Endodermal cell (in vitro differentiated cells): ENCODE data around the gene ERFL. TPM values are rescaled to one million over a fixed set of nuclear protein-coding genes. Genes with fewer than 3 reads are reported as not detected.

Experiments
- DNase-seq: peaks from one replicate; pipeline ENCODE4 v3.0.0-alpha.2; 2017
- H3K27ac ChIP-seq: 2 replicates; pipeline ENCODE4 v1.5.1; 2013; ENCODE audit warnings: mild to moderate bottlenecking, low read depth, low read length, moderate library complexity
- H3K27me3 ChIP-seq: 2 replicates; pipeline ENCODE4 v1.6.1; 2013; ENCODE audit warnings: mild to moderate bottlenecking, low read length, moderate library complexity; ENCODE audit not compliant: insufficient read depth, control insufficient read depth, poor library complexity, severe bottlenecking
- H3K36me3 ChIP-seq: 2 replicates; pipeline ENCODE4 v1.7.0; 2013; ENCODE audit warnings: mild to moderate bottlenecking, low read length, moderate library complexity; ENCODE audit not compliant: control insufficient read depth, insufficient read depth
- H3K4me1 ChIP-seq: one replicate; pipeline ENCODE4 v1.7.0; 2013; ENCODE audit warnings: low read length; ENCODE audit not compliant: control insufficient read depth, insufficient read depth
- H3K4me3 ChIP-seq: 2 replicates; pipeline ENCODE4 v1.5.1; 2013; ENCODE audit warnings: mild to moderate bottlenecking, low read length, moderate library complexity
- H3K9ac ChIP-seq: 2 replicates; pipeline ENCODE4 v1.6.1; 2013; ENCODE audit warnings: mild to moderate bottlenecking, low read length, moderate library complexity; ENCODE audit not compliant: poor library complexity, severe bottlenecking; ENCODE audit errors: extremely low read depth
- H3K9me3 ChIP-seq: 2 replicates; pipeline ENCODE4 v1.6.1; 2013; ENCODE audit warnings: mild to moderate bottlenecking, low read length, moderate library complexity; ENCODE audit not compliant: control insufficient read depth
- H3K27ac Mint-ChIP-seq: 2 replicates; pipeline ENCODE4 v1.8.0; 2020; ENCODE audit warnings: mixed read lengths
- H3K27me3 Mint-ChIP-seq: 2 replicates; pipeline ENCODE4 v1.8.0; 2021; ENCODE audit warnings: mild to moderate bottlenecking, mixed read lengths; ENCODE audit not compliant: insufficient read depth
- H3K36me3 Mint-ChIP-seq: 2 replicates; pipeline ENCODE4 v1.8.0; 2020; ENCODE audit warnings: low read depth, mixed read lengths
- H3K4me1 Mint-ChIP-seq: 2 replicates; pipeline ENCODE4 v1.8.0; 2020; ENCODE audit warnings: mixed read lengths
- H3K4me3 Mint-ChIP-seq: 2 replicates; pipeline ENCODE4 v1.8.0; 2020; ENCODE audit warnings: mild to moderate bottlenecking, moderate library complexity, mixed read lengths
- H3K9me3 Mint-ChIP-seq: 2 replicates; pipeline ENCODE4 v1.8.0; 2020; ENCODE audit warnings: mild to moderate bottlenecking, mixed read lengths
- WGBS, 2 experiments: methylation state at CpG; one replicate each; pipeline versions ENCODE4 v1.1.5 to v1.1.7; 2013; ENCODE audit warnings: missing lambda C conversion rate in 2 of 2, mixed read lengths in 1 of 2; ENCODE audit not compliant: insufficient coverage in 1 of 2, insufficient read length in 1 of 2; 5-methylcytosine and 5-hydroxymethylcytosine counted together
- total RNA-seq, 2 donors: library from RNA; stranded (reverse); fragmentation: NEBNext Ultra II Directional in 1 of 2; extraction: Animal tissue kit (Norgen Biotek cat#: 25700) in 1 of 2; gene quantifications; 2 replicates in 1 of 2; 3 replicates in 1 of 2; pipeline ENCODE4 v1.2.1, GENCODE V29; 2021
- TF ChIP-seq, protein P1 (sequence below): fragments of 200-600 bp; sonication (generic); conservative IDR thresholded peaks from 2 replicates; pipeline ENCODE4 v1.5.0; 2021; ENCODE audit warnings: antibody characterized with exemption, mild to moderate bottlenecking

The ERFL gene
- total RNA-seq, 2 donors from 2014 or later = 0.13 to 0.53 TPM

DNA sequence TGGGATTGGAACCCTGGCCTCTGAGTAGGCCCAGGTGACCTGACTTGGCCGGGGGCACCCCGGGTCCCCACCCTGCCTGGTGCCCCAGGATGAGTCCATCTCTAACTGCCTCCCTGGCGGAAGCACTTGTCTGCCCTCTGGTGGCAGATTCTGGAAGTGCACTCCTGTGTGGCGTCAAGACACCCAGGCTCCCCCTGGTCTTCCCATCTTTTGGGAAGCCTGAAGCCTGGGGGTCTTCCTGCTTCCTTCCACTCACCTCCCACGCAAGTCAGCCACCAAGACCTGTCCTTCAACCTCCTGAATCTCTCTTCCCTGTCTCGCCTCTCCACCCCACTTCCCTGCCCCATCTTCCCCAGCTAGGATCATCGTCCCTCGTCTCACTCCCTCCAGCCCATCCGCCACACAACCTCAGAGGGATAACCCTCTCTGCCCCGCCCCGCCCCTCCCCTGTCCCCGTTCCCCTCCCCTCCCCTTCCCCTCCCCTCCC, 23.5 kb upstream of the ERFL start:
- Histone ChIP-seq H3K9me3 (no peaks in the 10 kb centered on the region), H3K4me3 (no peak overlapping the region), H3K4me1 (no peaks in the 10 kb centered on the region), H3K9ac (no peak overlapping the region), H3K36me3 (no peaks in the 10 kb centered on the region), H3K27me3 (no peaks in the 10 kb centered on the region), H3K27ac (no peak overlapping the region)
- Mint-ChIP-seq H3K4me3 (no peak overlapping the region), H3K36me3 (peaks cover 11% of the 10 kb centered on the region), H3K9me3 (no peaks in the 10 kb centered on the region), H3K4me1 (peaks cover 2% of the 10 kb centered on the region), H3K27me3 (peaks cover 15% of the 10 kb centered on the region), H3K27ac (no peak overlapping the region)
- 0 to 5% methylated on average over 4 to 6 of the region's 12 CpGs for WGBS, 2 experiments
- TF ChIP-seq, protein P1, sequence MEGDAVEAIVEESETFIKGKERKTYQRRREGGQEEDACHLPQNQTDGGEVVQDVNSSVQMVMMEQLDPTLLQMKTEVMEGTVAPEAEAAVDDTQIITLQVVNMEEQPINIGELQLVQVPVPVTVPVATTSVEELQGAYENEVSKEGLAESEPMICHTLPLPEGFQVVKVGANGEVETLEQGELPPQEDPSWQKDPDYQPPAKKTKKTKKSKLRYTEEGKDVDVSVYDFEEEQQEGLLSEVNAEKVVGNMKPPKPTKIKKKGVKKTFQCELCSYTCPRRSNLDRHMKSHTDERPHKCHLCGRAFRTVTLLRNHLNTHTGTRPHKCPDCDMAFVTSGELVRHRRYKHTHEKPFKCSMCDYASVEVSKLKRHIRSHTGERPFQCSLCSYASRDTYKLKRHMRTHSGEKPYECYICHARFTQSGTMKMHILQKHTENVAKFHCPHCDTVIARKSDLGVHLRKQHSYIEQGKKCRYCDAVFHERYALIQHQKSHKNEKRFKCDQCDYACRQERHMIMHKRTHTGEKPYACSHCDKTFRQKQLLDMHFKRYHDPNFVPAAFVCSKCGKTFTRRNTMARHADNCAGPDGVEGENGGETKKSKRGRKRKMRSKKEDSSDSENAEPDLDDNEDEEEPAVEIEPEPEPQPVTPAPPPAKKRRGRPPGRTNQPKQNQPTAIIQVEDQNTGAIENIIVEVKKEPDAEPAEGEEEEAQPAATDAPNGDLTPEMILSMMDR = peak; percentile 99
- peak; percentile 97 for DNase-seq

DNA sequence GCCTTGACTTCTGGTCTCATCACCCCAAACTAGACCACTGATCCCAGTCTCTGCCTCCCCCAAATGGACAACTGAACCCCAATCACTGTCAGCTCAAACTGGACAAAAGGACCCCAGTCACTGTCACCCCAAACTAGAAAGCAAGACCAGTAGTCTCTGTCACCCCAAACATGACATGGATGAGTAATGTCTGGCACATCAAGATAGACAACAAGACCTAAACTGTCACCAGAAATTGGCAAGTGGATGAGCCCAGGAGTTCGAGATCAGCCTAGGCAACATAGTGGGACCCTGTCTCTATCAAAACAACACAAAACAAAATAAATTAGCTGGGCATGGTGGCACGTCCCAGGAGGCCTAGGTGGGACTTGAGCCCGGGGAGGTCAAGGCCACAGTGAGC, 18.8 kb upstream of the ERFL start:
- Mint-ChIP-seq H3K36me3 (no peaks in the 10 kb centered on the region), H3K4me1 (peaks cover 2% of the 10 kb centered on the region), H3K4me3 (no peak overlapping the region), H3K9me3 (peaks cover 4% of the 10 kb centered on the region), H3K27me3 (peaks cover 42% of the 10 kb centered on the region), H3K27ac (no peak overlapping the region)
- peaks cover 5% of the 10 kb centered on the region for H3K27me3 ChIP-seq
- TF ChIP-seq, protein P1 = no peak
- 90 to 93% methylated on average over 3 of the region's 3 CpGs for WGBS, 2 experiments
- no peak overlapping the region for H3K4me3 ChIP-seq
- no peak overlapping the region for H3K27ac ChIP-seq
- H3K4me1 ChIP-seq = no peaks in the 10 kb centered on the region
- H3K9ac ChIP-seq = no peak overlapping the region
- H3K9me3 ChIP-seq = no peaks in the 10 kb centered on the region
- H3K36me3 ChIP-seq = no peaks in the 10 kb centered on the region
- DNase-seq = no peak

DNA sequence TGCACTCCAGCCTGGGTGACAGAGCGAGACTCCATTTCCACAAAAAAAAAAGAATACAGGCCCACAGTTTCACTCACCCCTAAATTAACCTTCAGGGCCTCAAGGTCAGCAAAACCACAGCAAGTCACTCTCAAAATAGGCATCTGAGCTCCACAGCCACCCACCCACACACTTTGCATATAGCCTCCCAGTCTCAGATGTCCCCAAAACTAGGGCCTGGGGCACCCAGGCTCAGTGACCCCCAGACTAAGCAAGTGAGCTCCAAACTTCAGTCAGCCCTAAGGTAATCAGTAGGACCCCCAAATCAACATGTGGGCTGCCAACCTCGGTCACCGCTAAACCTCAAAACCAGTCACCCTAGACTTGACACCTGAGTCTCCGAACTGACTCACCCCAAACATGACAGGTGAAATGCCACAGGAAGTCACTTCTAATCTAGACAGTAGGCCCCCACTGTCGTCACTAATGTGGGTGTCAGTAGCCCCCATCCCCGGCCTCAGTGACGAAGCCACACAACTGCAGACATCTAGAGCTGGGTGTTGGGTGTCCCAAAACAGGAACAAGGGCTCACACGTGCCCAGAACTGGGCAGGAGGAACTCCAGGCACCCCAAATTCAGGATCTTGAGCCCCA, 17.0 kb upstream of the ERFL start:
- Histone ChIP-seq H3K9me3 (no peaks in the 10 kb centered on the region), H3K36me3 (no peaks in the 10 kb centered on the region), H3K27me3 (peaks cover 21% of the 10 kb centered on the region), H3K4me1 (no peaks in the 10 kb centered on the region), H3K9ac (no peak overlapping the region), H3K4me3 (no peak overlapping the region), H3K27ac (no peak overlapping the region)
- no peaks in the 10 kb centered on the region for H3K4me1 Mint-ChIP-seq
- peaks cover 4% of the 10 kb centered on the region for H3K9me3 Mint-ChIP-seq
- peaks cover 55% of the 10 kb centered on the region for H3K27me3 Mint-ChIP-seq
- H3K4me3 Mint-ChIP-seq = no peak overlapping the region
- no peaks in the 10 kb centered on the region for H3K36me3 Mint-ChIP-seq
- WGBS, 2 experiments = 77 to 94% methylated on average over 5 to 8 of the region's 8 CpGs
- no peak overlapping the region for H3K27ac Mint-ChIP-seq
- TF ChIP-seq, protein P1 = no peak
- no peak for DNase-seq
